Naive thymus-derived CD8-positive, alpha-beta T cell (primary cell): ENCODE measurements around the gene PDCD4. TPM values are rescaled to one million over a fixed set of nuclear protein-coding genes. Genes with fewer than 3 reads are reported as not detected.

Experiments used
- ATAC-seq, 2 donors: fragments of 150-1000 bp; cut with Tn5 transposase in 1 of 2; sonication (Bioruptor Pico), chemical (Tn5 transposase) in 1 of 2; 1 replicate in 1 of 2; 2 replicates in 1 of 2; pipeline ENCODE4 v1.10.0; 2021; ENCODE audit warnings: mild to moderate bottlenecking in 2 of 2, moderate library complexity in 2 of 2
- POLR2A ChIA-PET: fragments of 350-600 bp; sonication (Branson Sonifier 250); formaldehyde crosslinking; loops from one replicate; lab custom pipeline; 2021; ENCODE audit warnings: antibody characterized with exemption; lab: Charles Lee
- DNase-seq, 10 donors: peaks; one replicate each; pipeline versions ENCODE4 v3.0.0 to v3.0.0-alpha.2; 2020 to 2022
- H3K27ac Mint-ChIP-seq, 10 donors: one replicate each; pipeline ENCODE4 v1.8.0; 2020 to 2022; ENCODE audit warnings: mild to moderate bottlenecking in 10 of 10, mixed read lengths in 10 of 10, moderate library complexity in 4 of 10, inconsistent platforms in 1 of 10
- H3K27me3 Mint-ChIP-seq, 5 donors: one replicate each; pipeline ENCODE4 v1.8.0; 2021 to 2022; ENCODE audit warnings: mixed read lengths in 5 of 5
- H3K36me3 Mint-ChIP-seq, 3 donors: one replicate each; pipeline ENCODE4 v1.8.0; 2020 to 2022; ENCODE audit warnings: mixed read lengths in 3 of 3, mild to moderate bottlenecking in 2 of 3, inconsistent platforms in 1 of 3
- H3K4me1 Mint-ChIP-seq, 4 donors: one replicate each; pipeline ENCODE4 v1.8.0; 2021 to 2022; ENCODE audit warnings: mixed read lengths in 4 of 4
- H3K4me3 Mint-ChIP-seq, 10 donors: one replicate each; pipeline ENCODE4 v1.8.0; 2020 to 2022; ENCODE audit warnings: mild to moderate bottlenecking in 10 of 10, mixed read lengths in 10 of 10, moderate library complexity in 6 of 10, inconsistent platforms in 1 of 10
- H3K9me3 Mint-ChIP-seq, 9 donors: one replicate each; pipeline ENCODE4 v1.8.0; 2020 to 2022; ENCODE audit warnings: mixed read lengths in 9 of 9, mild to moderate bottlenecking in 3 of 9, inconsistent platforms in 1 of 9, moderate library complexity in 1 of 9
- polyA plus RNA-seq, 3 donors: library from polyadenylated mRNA; unstranded; fragments of 300-500 nt; fragmentation: Illumina TruSeq; gene quantifications; one replicate each; pipeline ENCODE4 v1.2.3, GENCODE V29; 2021
- total RNA-seq, 8 experiments: library from RNA in 2 of 8; stranded (reverse) in 2 of 8; gene quantifications; one replicate each; pipeline ENCODE4 v1.2.3 and lab custom pipeline; 2021 to 2026

The PDCD4 gene
- total RNA-seq (100 to 1,000 TPM; 361 to 367 TPM), polyA plus RNA-seq (100 to 1,000 TPM; 318 to 385 (median 341) TPM), total RNA-seq (lab: John Stamatoyannopoulos, UW) (146 to 556 (median 375) reads per million in 6 experiments)

DNA sequence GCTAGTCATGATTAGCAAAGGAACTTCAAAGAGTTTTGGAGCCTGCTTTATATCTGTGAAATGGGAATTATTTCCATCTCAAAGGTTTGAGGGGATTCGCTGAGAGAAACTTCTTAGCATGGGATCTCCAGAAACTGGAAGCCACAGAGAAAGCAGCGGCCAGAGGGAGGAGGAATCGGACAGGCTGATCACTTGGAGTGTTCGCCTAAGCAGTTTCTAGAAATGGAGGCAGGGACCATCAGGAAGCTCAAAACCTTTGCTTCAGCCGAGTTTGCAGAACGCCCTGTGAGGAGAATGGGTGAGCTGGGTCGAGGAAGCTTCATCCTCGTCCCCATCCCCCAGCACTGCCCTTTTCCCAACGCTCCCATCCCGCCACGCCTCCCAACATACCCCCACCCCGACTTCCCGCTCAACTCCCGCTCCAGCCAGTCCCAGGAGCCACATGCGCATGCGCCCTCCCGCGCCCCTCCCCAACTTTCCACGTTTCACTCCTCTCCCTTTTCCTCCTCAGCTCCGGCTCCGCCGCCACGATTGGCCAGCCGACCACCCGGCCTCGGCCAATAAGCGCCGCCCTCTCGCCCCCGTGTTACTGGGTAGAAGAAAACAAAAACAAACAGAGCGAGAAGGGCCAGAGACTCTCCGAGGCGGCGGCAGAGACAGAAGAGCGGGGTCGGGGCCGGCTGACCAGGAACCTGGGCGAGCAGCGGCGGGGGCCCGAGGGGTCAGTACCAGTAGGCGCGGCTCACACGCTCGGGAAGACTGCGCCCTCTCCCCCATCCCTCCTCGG is at the start of gene PDCD4:
Gene PDCD4 (plus strand): TSS at position 631 of the 787 bp plus-strand sequence. CDS start 4,100 bp downstream, outside the sequence.
- Mint-ChIP-seq H3K4me1 (peaks cover 34 to 81% (median 65%) of the 10 kb centered on the region in 4 donors), H3K9me3 (peaks cover 0 to 2% (median 0%) of the 10 kb centered on the region in 9 donors), H3K27me3 (no peaks in the 10 kb centered on the region), H3K36me3 (peaks cover 0 to 16% (median 3%) of the 10 kb centered on the region in 3 donors), H3K27ac (peak within 1 kb of the TSS; percentile 97 to 100 (median 99)), H3K4me3 (peak within 1 kb of the TSS; percentile 79 to 99 (median 96))
- POLR2A ChIA-PET: interaction anchor here (0.5 to 3.1 kb wide), 20 partner anchors 10 to 661 kb away, joined by 3 to 87 read pairs (median 4); partner anchors contain the start of genes BBIP1 and SHOC2
- peak; percentile 60 to 67 for ATAC-seq
- DNase-seq: peak; percentile 90 to 95 (median 92)

DNA sequence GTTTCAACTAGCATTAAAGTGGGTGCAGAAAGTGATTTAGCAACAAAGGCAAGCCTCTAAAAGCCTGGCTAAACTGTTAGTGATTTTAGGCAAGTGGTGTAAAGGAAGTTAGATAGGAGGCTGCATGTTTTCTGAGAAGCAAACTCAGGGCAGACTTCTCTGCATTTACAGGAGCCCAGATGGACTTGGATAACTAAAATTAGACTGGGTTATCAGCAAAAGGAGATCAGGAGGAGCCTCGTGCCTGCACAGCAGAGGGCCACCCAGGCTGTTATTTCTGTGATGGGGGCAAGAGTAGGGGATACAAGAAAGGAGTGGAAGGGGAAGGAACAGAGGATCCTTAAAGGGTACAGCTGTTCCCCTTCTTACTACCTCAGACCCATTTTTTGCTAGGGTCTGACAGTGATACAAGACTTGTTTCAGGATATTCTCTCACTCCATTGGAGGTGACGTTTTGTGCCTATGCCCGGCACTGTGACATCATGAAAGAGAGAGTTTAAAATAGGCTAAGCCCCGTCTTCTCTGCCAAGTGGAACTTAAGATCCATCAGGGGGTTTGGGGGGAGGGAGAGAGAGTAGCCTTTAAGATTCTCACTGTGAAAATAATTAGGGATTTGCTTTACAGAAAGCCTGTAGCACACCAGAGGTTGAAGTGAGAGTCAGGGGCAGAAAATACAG is 49.6 kb upstream of the PDCD4 start:
- H3K4me3 Mint-ChIP-seq: no peak overlapping the region
- H3K9me3 Mint-ChIP-seq: no peaks in the 10 kb centered on the region
- H3K27ac Mint-ChIP-seq: peak overlapping the region in 8 of 10 donors; percentile 7 to 90 (median 74)
- H3K4me1 Mint-ChIP-seq: peaks cover 15 to 24% (median 21%) of the 10 kb centered on the region in 4 donors
- POLR2A ChIA-PET: interaction anchor here (1.0 kb wide), 1 partner anchor 48 kb away, joined by 3 read pairs; no protein-coding TSS in a partner anchor
- DNase-seq (no peak), ATAC-seq (no peak)
- H3K36me3 Mint-ChIP-seq: no peaks in the 10 kb centered on the region
- H3K27me3 Mint-ChIP-seq: no peaks in the 10 kb centered on the region

DNA sequence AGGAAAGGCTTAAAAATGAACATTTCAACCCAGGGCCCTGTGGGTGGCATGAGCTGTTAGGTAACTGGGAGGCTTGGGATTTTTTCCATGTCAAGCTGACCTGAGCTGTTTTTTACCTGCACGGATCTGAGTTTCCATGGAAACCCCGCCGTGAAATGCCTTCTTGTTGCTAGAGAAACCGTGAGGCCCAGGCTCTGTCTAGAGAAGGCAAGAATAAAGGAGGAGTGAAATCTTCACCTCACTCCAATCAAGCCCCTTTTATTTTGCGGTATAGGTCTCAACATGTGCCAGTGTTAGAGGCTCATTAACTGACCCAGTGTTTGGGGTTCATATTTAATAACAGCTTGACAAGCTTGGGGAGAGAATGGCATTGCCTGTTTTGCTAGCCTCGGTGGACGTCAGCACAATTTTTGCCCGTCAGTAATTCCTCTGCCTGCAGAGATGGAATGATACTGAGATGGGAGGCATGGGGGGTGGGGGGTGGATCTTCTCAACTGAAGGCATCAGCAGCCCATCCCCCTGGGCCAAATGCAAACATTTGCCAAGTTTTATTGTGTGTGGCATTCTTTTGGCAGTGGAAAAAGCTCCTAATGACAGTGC is 48.9 kb upstream of the PDCD4 start:
- Mint-ChIP-seq H3K27me3 (no peaks in the 10 kb centered on the region), H3K36me3 (no peaks in the 10 kb centered on the region), H3K4me1 (peaks cover 9 to 18% (median 14%) of the 10 kb centered on the region in 4 donors), H3K27ac (peak overlapping the region in 3 of 10 donors; percentile 7 to 24 (median 19)), H3K4me3 (no peak overlapping the region), H3K9me3 (no peaks in the 10 kb centered on the region)
- ATAC-seq: no peak
- POLR2A ChIA-PET: no interaction called here
- no peak for DNase-seq

DNA sequence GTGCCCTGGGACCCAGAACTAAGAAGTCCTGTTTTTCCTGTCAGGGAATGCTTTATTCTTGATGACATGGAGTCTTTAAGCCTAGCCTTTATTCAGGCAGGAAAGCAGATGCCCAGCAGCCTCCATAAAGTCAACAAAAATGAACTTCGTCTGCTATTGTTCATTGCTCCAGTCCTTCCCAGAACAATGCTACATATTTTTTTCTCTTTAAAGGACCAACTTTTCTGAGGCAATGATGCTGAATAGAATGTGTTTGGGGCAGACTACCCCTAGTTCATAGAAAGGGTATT is 47.6 kb upstream of the PDCD4 start:
- Mint-ChIP-seq H3K27me3 (no peaks in the 10 kb centered on the region), H3K9me3 (no peaks in the 10 kb centered on the region), H3K4me3 (no peak overlapping the region), H3K4me1 (peaks cover 7 to 14% (median 12%) of the 10 kb centered on the region in 4 donors), H3K36me3 (no peaks in the 10 kb centered on the region), H3K27ac (no peak overlapping the region)
- DNase-seq (no peak), ATAC-seq (no peak)
- POLR2A ChIA-PET: interaction anchor here (0.6 kb wide), 1 partner anchor 33 kb away, joined by 3 read pairs; no protein-coding TSS in a partner anchor

DNA sequence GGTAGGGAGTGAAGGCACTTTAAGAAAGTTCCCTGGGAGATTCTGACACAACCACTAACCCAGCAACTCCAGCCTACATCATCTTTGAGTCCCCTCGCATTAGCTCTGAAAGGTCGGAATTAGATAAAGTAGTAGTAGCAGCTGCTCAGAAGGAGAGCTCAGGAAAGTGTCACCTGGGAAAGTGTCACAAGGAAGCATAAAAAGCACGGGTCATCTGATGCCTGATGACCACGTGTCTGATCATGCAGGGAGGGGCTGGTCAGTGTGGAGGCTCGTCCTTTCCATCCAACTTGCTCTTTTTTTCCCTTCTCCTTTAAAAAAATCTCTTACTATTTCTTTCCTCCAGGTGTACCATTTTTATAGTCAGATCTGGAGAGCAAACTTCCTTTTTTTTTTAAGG is 47.1 kb upstream of the PDCD4 start:
- no peaks in the 10 kb centered on the region for H3K27me3 Mint-ChIP-seq
- no peak for DNase-seq
- H3K4me3 Mint-ChIP-seq: no peak overlapping the region
- POLR2A ChIA-PET: interaction anchor here (1.2 to 1.4 kb wide), 2 partner anchors 22 to 48 kb away, joined by 3 to 5 read pairs; no protein-coding TSS in a partner anchor
- H3K36me3 Mint-ChIP-seq: no peaks in the 10 kb centered on the region
- H3K27ac Mint-ChIP-seq: peak overlapping the region in 2 of 10 donors; percentile 12 to 57
- ATAC-seq: no peak
- peaks cover 7 to 14% (median 11%) of the 10 kb centered on the region in 4 donors for H3K4me1 Mint-ChIP-seq
- no peaks in the 10 kb centered on the region for H3K9me3 Mint-ChIP-seq

DNA sequence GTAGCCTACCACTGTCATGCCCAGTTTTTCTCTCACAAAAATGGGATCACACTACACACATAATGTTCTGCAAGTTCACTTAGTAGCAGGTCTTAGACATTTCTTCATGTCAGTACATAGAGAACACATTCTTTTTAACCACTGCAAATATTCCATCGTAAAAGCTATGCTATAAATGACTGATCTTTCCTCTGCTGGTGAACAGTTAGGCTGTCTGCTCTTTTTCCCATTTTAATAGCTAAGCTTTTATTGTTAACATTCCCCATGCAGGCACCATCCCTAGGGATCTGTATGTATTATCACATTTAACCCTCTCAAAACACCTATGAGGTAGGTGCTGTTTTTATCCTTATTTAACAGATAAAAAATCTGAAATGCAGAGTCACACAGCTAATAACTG is 46.2 kb upstream of the PDCD4 start:
- DNase-seq: no peak
- Mint-ChIP-seq H3K4me3 (no peak overlapping the region), H3K27ac (peak overlapping the region in 2 of 10 donors; percentile 10 to 56), H3K9me3 (no peaks in the 10 kb centered on the region), H3K4me1 (peaks cover 7 to 15% (median 12%) of the 10 kb centered on the region in 4 donors), H3K27me3 (no peaks in the 10 kb centered on the region), H3K36me3 (no peaks in the 10 kb centered on the region)
- POLR2A ChIA-PET: interaction anchor here (1.2 to 1.4 kb wide), 2 partner anchors 21 to 48 kb away, joined by 3 to 5 read pairs; no protein-coding TSS in a partner anchor
- ATAC-seq: no peak

DNA sequence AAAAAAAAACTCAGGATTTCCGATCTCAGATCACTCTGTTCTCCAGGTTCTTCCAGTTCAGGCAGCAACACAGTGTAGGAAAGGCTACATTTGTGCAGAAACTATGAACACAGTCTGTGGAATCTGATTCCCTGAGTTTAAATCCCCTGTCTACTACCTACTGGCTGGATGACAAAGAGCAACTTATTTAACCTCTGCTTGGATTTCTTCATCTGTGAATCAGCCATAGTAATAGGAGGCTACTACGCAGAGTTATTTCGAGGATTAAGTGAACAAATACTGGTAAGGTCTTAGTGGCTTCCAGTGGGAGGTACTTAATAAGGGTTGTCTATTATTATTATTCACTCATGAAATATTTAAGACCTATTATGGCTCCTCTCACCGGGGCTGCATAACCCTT is 44.3 kb upstream of the PDCD4 start:
- Mint-ChIP-seq H3K27ac (peak overlapping the region in 2 of 10 donors; percentile 25 to 41), H3K4me1 (peaks cover under 1 to 15% (median 5%) of the 10 kb centered on the region in 4 donors), H3K9me3 (no peaks in the 10 kb centered on the region), H3K27me3 (no peaks in the 10 kb centered on the region), H3K36me3 (no peaks in the 10 kb centered on the region), H3K4me3 (no peak overlapping the region)
- no peak for ATAC-seq
- POLR2A ChIA-PET: interaction anchor here (1.1 to 1.4 kb wide), 2 partner anchors 10 to 14 kb away, joined by 3 to 5 read pairs; no protein-coding TSS in a partner anchor
- no peak for DNase-seq

DNA sequence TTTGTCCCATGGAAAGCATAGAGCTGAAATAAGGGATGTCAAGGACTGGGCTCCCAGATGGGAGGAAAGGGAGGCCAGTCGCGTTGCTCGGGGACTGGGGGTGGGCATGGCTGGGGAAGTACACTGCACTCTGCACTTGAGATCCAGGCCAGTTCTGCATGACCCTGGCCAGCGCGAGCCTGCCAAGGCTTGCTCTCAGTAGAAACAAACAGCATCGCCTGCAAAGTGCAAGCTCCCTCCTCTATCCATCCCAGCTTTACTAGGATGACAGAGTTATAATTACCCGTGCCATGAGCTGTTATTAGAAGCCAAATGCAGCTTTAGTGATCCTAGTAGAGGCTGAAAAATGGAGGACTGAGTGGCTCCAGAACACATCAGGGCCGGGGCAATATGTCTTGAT is 43.9 kb upstream of the PDCD4 start:
- peak overlapping the region in 2 of 10 donors; percentile 41 to 57 for H3K27ac Mint-ChIP-seq
- H3K27me3 Mint-ChIP-seq: no peaks in the 10 kb centered on the region
- DNase-seq: no peak
- POLR2A ChIA-PET: interaction anchor here (0.8 to 1.4 kb wide), 4 partner anchors 9 to 1619 kb away, joined by 3 to 5 read pairs (median 3); partner anchors contain the start of gene VTI1A
- H3K4me1 Mint-ChIP-seq: peaks cover 0 to 18% (median 7%) of the 10 kb centered on the region in 4 donors
- no peaks in the 10 kb centered on the region for H3K36me3 Mint-ChIP-seq
- H3K4me3 Mint-ChIP-seq: no peak overlapping the region
- no peaks in the 10 kb centered on the region for H3K9me3 Mint-ChIP-seq
- ATAC-seq: no peak

DNA sequence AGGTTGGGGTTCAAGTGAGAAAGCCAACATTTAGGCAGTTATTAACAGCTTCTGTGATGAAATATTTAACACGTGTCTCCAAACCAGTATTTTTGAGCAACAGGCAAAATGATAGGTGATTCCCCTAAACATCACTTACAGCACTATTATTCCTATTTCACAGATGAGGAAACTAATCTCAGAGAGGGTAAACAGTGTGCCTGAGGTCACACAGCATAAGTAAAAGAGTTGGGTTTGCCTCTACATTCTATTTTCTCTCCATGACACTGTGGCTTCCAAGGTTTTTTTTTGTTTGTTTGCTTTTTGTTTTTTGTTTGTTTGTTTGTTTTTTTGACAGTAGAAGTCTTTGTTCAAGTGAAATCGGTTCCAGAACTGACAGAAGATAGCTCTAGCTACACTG is 43.2 kb upstream of the PDCD4 start:
- POLR2A ChIA-PET: interaction anchor here (0.8 to 1.6 kb wide), 7 partner anchors 10 to 1619 kb away, joined by 3 to 5 read pairs (median 3); partner anchors contain the start of genes PDCD4 and VTI1A
- Mint-ChIP-seq H3K4me3 (no peak overlapping the region), H3K27me3 (no peaks in the 10 kb centered on the region), H3K36me3 (no peaks in the 10 kb centered on the region), H3K4me1 (peaks cover 3 to 17% (median 9%) of the 10 kb centered on the region in 4 donors), H3K27ac (peak overlapping the region in 2 of 10 donors; percentile 50 to 57), H3K9me3 (no peaks in the 10 kb centered on the region)
- DNase-seq (no peak), ATAC-seq (no peak)

DNA sequence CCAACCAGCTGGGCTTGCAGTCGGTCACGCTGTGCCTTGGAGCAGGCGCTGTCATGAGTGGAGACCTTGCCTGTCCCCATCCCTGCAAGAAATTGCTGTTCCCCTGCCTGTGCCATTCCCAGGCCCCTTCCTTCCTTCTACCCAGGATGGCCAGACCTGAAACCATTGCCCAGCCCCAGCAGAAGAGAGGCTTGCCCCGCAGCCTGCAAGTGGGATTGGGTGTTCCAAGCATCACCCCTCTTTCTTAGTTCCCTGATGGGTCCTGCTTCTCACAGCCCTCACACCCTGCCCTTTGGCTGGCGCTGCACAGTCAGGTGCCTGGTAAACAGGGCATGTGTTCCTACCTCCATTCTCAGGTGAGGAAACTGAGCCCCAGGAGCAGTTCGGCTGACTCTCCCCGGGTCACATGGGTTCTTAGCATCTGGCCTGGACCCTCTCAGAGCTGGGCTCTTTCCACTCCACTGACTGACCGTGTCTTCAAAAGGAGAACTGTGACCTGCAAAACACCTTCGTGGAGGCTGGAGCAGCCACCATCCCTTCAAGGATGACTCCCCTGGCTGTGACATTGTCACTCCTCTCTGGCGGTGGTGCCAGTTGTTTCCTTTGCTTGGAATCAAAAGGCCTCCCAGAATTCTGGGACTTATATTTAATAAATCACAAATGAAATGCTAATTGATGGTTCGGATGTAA is 41.9 kb upstream of the PDCD4 start:
- Mint-ChIP-seq H3K4me3 (no peak overlapping the region), H3K27me3 (no peaks in the 10 kb centered on the region), H3K27ac (peak overlapping the region in 2 of 10 donors; percentile 6 to 43), H3K4me1 (peaks cover 11 to 27% (median 21%) of the 10 kb centered on the region in 4 donors), H3K9me3 (no peaks in the 10 kb centered on the region), H3K36me3 (no peaks in the 10 kb centered on the region)
- POLR2A ChIA-PET: interaction anchor here (1.2 to 1.6 kb wide), 3 partner anchors 12 to 42 kb away, joined by 3 to 4 read pairs (median 3); partner anchors contain the start of gene PDCD4
- DNase-seq (no peak), ATAC-seq (no peak)

DNA sequence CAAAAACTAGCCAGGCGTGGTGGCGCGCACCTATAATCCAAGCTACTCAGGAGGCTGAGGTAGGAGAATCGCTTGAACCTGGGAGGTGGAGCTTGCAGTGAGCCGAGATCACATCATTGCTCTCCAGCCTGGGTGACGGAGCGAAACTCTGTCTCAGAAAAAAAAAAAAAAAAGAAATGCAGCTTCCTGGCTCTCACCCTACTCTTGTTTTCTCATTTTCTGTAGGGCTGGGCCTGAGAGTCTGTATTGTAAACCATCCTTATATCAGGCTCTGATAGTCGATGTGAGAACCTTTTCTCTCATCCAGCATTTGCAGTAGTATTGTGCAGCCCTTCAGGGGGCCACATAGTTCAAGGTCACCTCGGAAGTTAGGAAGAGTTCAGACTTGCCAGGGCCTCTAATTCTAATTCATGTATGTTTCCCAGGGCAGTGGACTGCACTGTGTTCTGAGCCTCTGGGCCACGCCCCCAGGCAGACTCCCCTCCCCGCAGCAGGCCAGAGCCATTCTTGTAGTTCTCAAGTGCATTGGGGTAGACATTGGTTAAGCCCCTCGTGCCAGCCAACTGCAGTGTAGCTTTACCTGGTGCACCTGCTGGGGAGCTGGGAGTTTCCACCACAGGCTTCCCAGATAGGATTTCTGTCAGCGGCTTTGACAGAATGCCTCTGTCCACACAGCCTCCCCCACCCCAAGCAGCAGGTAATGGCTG is 38.3 kb upstream of the PDCD4 start:
- POLR2A ChIA-PET: interaction anchor here (1.0 to 7.0 kb wide), 8 partner anchors 9 to 40 kb away, joined by 4 to 75 read pairs (median 8); partner anchors contain the start of gene PDCD4
- Mint-ChIP-seq H3K27me3 (no peaks in the 10 kb centered on the region), H3K9me3 (no peaks in the 10 kb centered on the region), H3K27ac (peak overlapping the region; percentile 74 to 100 (median 98)), H3K4me3 (peak overlapping the region in 5 of 10 donors; percentile 26 to 63 (median 62)), H3K4me1 (peaks cover 27 to 56% (median 51%) of the 10 kb centered on the region in 4 donors), H3K36me3 (no peaks in the 10 kb centered on the region)
- peak in 2 of 10 donors; percentile 25 to 31 for DNase-seq
- peak; percentile 5 to 8 for ATAC-seq
